C4-2B (cell line): ENCODE data around the gene RFXANK.

ENCODE experiments used
- ZFX ChIP-seq: fragments of 450-650 bp; IDR thresholded peaks from 2 replicates; pipeline ENCODE4 v1.6.1; 2017
- TF ChIP-seq, protein P1 (sequence below): fragments of 450-650 bp; conservative IDR thresholded peaks from 2 replicates; pipeline ENCODE4 v1.5.1; 2017; ENCODE audit warnings: mild to moderate bottlenecking

DNA sequence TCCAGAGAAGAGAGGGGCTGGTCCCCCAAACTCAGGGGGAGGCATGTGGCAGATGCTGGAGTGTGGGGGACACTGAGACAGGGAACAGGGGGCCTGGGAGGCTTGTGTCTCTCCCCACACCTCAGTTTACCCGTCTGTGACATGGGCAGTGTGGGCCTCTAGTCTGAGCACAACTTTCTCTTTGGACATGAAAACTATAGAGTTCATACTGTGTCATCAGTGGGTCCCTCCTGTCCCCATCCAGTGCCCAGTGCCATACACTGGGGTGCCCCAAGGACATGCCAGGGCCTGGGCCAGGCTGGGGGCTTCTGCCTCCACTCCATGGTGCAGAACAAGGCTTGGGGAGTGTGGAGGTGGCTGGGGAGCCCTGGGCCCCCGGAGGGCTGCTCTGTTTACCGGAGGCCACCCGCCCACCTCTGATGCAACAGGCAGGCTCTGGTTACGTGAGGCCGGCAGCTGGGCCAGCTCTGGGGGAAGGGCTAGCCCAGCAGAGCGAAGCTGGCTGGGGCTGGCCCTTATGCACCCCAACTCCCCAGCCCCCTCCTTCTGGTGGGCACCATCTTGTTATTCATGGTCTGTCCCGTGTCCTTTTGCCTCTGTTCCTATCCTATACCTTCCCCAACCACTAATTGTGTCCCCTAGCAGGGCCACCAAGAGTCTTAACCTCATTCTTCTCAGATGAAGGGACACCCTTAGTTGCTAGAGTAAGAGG is 20.1 kb upstream of the RFXANK start:
- TF ChIP-seq, protein P1, sequence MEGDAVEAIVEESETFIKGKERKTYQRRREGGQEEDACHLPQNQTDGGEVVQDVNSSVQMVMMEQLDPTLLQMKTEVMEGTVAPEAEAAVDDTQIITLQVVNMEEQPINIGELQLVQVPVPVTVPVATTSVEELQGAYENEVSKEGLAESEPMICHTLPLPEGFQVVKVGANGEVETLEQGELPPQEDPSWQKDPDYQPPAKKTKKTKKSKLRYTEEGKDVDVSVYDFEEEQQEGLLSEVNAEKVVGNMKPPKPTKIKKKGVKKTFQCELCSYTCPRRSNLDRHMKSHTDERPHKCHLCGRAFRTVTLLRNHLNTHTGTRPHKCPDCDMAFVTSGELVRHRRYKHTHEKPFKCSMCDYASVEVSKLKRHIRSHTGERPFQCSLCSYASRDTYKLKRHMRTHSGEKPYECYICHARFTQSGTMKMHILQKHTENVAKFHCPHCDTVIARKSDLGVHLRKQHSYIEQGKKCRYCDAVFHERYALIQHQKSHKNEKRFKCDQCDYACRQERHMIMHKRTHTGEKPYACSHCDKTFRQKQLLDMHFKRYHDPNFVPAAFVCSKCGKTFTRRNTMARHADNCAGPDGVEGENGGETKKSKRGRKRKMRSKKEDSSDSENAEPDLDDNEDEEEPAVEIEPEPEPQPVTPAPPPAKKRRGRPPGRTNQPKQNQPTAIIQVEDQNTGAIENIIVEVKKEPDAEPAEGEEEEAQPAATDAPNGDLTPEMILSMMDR = no peak
- no peak for TF ChIP-seq ZFX
